Adrenal gland (tissue), 5 donors: Measurements from ENCODE around the gene ADK.

Experiments
- CTCF ChIP-seq, 6 experiments: fragments of 450-650 bp in 4 of 6; fragments of 200-600 bp in 2 of 6; sonication (generic) in 1 of 6; IDR thresholded peaks; 1 replicate in 5 of 6; 2 replicates in 1 of 6; pipeline versions ENCODE4 v1.5.1 to v1.8.0; 2016 to 2021; ENCODE audit warnings: antibody characterized with exemption in 6 of 6, mild to moderate bottlenecking in 2 of 6, moderate library complexity in 1 of 6
- POLR2A ChIP-seq, 2 donors: fragments of 450-650 bp; IDR thresholded peaks; one replicate each; pipeline ENCODE4 v1.6.1; 2017; ENCODE audit warnings: antibody characterized with exemption in 2 of 2, mild to moderate bottlenecking in 2 of 2, moderate library complexity in 1 of 2
- donor health status: DM: no; HTN: no; CAD: no.

DNA sequence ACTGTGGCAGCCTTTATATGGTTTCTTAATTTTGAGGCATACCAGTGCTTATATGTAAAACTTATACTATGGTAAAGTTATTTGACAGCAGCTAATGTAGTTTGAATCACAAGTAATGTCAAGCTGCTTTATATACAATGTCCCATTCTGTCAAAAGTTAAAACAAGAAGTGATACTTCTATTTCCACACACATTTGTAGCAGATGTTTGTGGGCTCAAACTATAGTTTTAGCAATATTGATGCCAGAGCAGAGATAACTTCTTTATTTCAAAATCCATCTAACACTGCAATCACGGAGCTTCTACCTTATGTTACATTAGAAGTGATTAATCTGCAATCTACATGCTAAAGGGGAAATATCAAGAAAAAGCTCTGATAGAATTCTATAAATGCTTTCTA lies 149.6 kb downstream of the ADK start:
- no peak for TF ChIP-seq CTCF (IDR thresholded peaks at IDR 0.05)
- TF ChIP-seq POLR2A (IDR thresholded peaks at IDR 0.05) = no peak
